ENCODE data around the gene SGSM2.

DNA sequence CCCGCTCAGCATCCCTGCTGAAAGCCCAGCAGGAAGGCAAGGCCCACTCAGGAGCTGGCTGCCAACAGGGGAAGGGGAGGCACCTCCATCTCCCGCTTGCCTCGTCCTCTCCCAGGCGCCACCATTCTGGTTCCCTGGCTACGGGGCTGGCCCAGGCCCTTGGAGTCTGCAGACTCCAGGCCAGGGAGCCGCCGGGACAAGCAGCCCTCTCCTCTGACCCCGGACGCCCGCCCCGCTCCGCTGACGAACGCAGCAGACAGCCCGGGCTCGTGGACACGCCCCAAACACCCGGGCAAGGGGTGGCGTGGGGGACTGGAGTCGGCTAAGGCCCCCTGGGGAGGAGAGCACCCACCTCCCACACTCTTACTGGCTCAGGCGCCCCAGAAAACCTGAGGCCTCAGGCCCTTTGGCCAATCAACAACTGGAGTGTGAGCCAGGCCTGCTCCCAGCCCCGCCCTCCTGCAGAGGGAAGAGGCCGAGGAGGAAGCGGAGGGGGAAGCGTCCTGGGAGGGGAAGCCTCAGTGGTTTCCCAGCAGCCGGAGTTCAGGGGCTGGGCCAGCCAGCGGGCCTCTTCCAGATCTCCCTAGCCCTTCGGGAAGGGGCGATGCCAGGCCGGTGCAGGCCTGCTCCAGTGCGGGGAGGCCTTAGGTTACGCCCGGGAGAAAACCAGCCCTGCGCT, 59.4 kb downstream of the SGSM2 start:
- peak; percentile 37 to 82 for TF ChIP-seq POLR2A (IDR thresholded peaks at IDR 0.05)
- TF ChIP-seq CTCF (IDR thresholded peaks at IDR 0.05) = peak in 1 of 5 experiments; percentile 17

Data from tibial nerve (tissue), 3 donors.